ENCODE data around the gene B3GNT7.
"Not testable (repeated sequence)": the region's sequence is repeated elsewhere in the genome, so short reads cannot be mapped to it uniquely, and the experiment has no call there.

The B3GNT7 gene

GRCh38 chr2:231386446-231386845 lies 9.1 kb upstream of the B3GNT7 start:
- DNase-seq = no peak

- DNase-seq = no peak
Observed at GRCh38 chr2:231387904-231388724, 7.4 kb upstream of the B3GNT7 start.

- DNase-seq = no peak
Observed at GRCh38 chr2:231388725-231389346, 6.7 kb upstream of the B3GNT7 start.

GRCh38 chr2:231390667-231391066 lies 4.8 kb upstream of the B3GNT7 start:
- no peak for DNase-seq

- DNase-seq = no peak
Observed at GRCh38 chr2:231391981-231392380, 3.5 kb upstream of the B3GNT7 start.

GRCh38 chr2:231392431-231393148 lies 2.9 kb upstream of the B3GNT7 start:
- DNase-seq = no peak

- DNase-seq = peak; percentile 18
Observed at GRCh38 chr2:231393149-231394131, 2.1 kb upstream of the B3GNT7 start.

GRCh38 chr2:231394211-231395141 lies 1.0 kb upstream of the B3GNT7 start:
- DNase-seq = no peak

- DNase-seq = no peak
Observed at GRCh38 chr2:231396058-231396821, 730 bp downstream of the B3GNT7 start.

- DNase-seq = no peak
Observed at GRCh38 chr2:231397011-231397927, 1.8 kb downstream of the B3GNT7 start.

GRCh38 chr2:231397928-231398294 lies 2.4 kb downstream of the B3GNT7 start:
- DNase-seq = no peak

GRCh38 chr2:231398585-231398984 lies 3.1 kb downstream of the B3GNT7 start:
- DNase-seq = no peak

- DNase-seq = no peak
Observed at GRCh38 chr2:231399046-231399852, 3.7 kb downstream of the B3GNT7 start.

GRCh38 chr2:231399853-231400680 lies 4.6 kb downstream of the B3GNT7 start:
- no peak for DNase-seq

GRCh38 chr2:231400681-231401080 lies 5.2 kb downstream of the B3GNT7 start:
- DNase-seq = not testable (repeated sequence)

GRCh38 chr2:231401101-231401500 lies 5.6 kb downstream of the B3GNT7 start:
- DNase-seq = not testable (repeated sequence)

GRCh38 chr2:231403421-231404182 lies 8.1 kb downstream of the B3GNT7 start:
- not testable (repeated sequence) for DNase-seq
